ENCODE measurements around the gene FSCN2.

The FSCN2 gene

GRCh38 chr17:81541123-81541522 is 12.9 kb downstream of the FSCN2 start:
- TF ChIP-seq CTCF (conservative IDR thresholded peaks at IDR 0.05; ENCODE audit: low read length) (no peak), EZH2phosphoT487 (IDR thresholded peaks at IDR 0.05; ENCODE audit: borderline replicate concordance) (no peak)
- Histone ChIP-seq H3F3A (ENCODE audit: low read depth) (no peaks in the 10 kb centered on the region), H3K4me1 (ENCODE audit: insufficient read depth, low read length, poor library complexity, severe bottlenecking) (no peaks in the 10 kb centered on the region), H4K20me1 (ENCODE audit: insufficient read depth, low read length, poor library complexity, severe bottlenecking) (no peaks in the 10 kb centered on the region), H3K9me3 (ENCODE audit: insufficient read depth, low read depth, low read length) (no peaks in the 10 kb centered on the region), H3K9me2 (replicated peaks; ENCODE audit: low read depth, low read length) (no peaks in the 10 kb centered on the region), H3K79me2 (ENCODE audit: insufficient read depth, low read length) (no peaks in the 10 kb centered on the region), H3K9ac (ENCODE audit: low read depth, low read length, poor library complexity, severe bottlenecking) (no peak overlapping the region), H2AFZ (ENCODE audit: low read length) (no peak overlapping the region), H3K27me3 (ENCODE audit: insufficient read depth, low read length, poor library complexity, severe bottlenecking) (no peaks in the 10 kb centered on the region), H3K4me2 (ENCODE audit: low read depth, low read length, poor library complexity, severe bottlenecking) (no peak overlapping the region), H3K36me3 (ENCODE audit: insufficient read depth, low read length) (peaks cover 19% of the 10 kb centered on the region; the same call in 1 of the 2 replicates), H3K4me3 (ENCODE audit: low read length, poor library complexity, severe bottlenecking) (no peak overlapping the region)

- Histone ChIP-seq H3F3A (ENCODE audit: low read depth) (no peaks in the 10 kb centered on the region), H3K4me3 (ENCODE audit: low read length, poor library complexity, severe bottlenecking) (no peak overlapping the region), H3K27me3 (ENCODE audit: insufficient read depth, low read length, poor library complexity, severe bottlenecking) (no peaks in the 10 kb centered on the region), H3K4me1 (ENCODE audit: insufficient read depth, low read length, poor library complexity, severe bottlenecking) (no peaks in the 10 kb centered on the region), H2AFZ (ENCODE audit: low read length) (no peak overlapping the region), H4K20me1 (ENCODE audit: insufficient read depth, low read length, poor library complexity, severe bottlenecking) (no peaks in the 10 kb centered on the region), H3K9me3 (ENCODE audit: insufficient read depth, low read depth, low read length) (no peaks in the 10 kb centered on the region), H3K36me3 (ENCODE audit: insufficient read depth, low read length) (peaks cover 32% of the 10 kb centered on the region; the same call in 1 of the 2 replicates), H3K79me2 (ENCODE audit: insufficient read depth, low read length) (no peaks in the 10 kb centered on the region), H3K4me2 (ENCODE audit: low read depth, low read length, poor library complexity, severe bottlenecking) (no peak overlapping the region), H3K9me2 (replicated peaks; ENCODE audit: low read depth, low read length) (no peaks in the 10 kb centered on the region), H3K9ac (ENCODE audit: low read depth, low read length, poor library complexity, severe bottlenecking) (no peak overlapping the region)
- TF ChIP-seq EZH2phosphoT487 (IDR thresholded peaks at IDR 0.05; ENCODE audit: borderline replicate concordance) = no peak
- no peak for TF ChIP-seq CTCF (conservative IDR thresholded peaks at IDR 0.05; ENCODE audit: low read length)
Observed at GRCh38 chr17:81542431-81543338, 14.5 kb downstream of the FSCN2 start.

GRCh38 chr17:81543339-81543675 is 15.1 kb downstream of the FSCN2 start:
- Histone ChIP-seq H3K4me1 (ENCODE audit: insufficient read depth, low read length, poor library complexity, severe bottlenecking) (no peaks in the 10 kb centered on the region), H3K4me2 (ENCODE audit: low read depth, low read length, poor library complexity, severe bottlenecking) (no peak overlapping the region), H3K36me3 (ENCODE audit: insufficient read depth, low read length) (peaks cover 32% of the 10 kb centered on the region; the same call in 1 of the 2 replicates), H3K9me2 (replicated peaks; ENCODE audit: low read depth, low read length) (no peaks in the 10 kb centered on the region), H3K79me2 (ENCODE audit: insufficient read depth, low read length) (no peaks in the 10 kb centered on the region), H3K9me3 (ENCODE audit: insufficient read depth, low read depth, low read length) (no peaks in the 10 kb centered on the region), H3F3A (ENCODE audit: low read depth) (no peaks in the 10 kb centered on the region), H3K9ac (ENCODE audit: low read depth, low read length, poor library complexity, severe bottlenecking) (no peak overlapping the region), H4K20me1 (ENCODE audit: insufficient read depth, low read length, poor library complexity, severe bottlenecking) (no peaks in the 10 kb centered on the region), H3K4me3 (ENCODE audit: low read length, poor library complexity, severe bottlenecking) (no peak overlapping the region), H2AFZ (ENCODE audit: low read length) (no peak overlapping the region), H3K27me3 (ENCODE audit: insufficient read depth, low read length, poor library complexity, severe bottlenecking) (no peaks in the 10 kb centered on the region)
- TF ChIP-seq CTCF (conservative IDR thresholded peaks at IDR 0.05; ENCODE audit: low read length) (no peak), EZH2phosphoT487 (IDR thresholded peaks at IDR 0.05; ENCODE audit: borderline replicate concordance) (no peak)

Measured in Loucy (cell line).